Esophagus squamous epithelium (tissue), 4 donors: ENCODE data around the gene ANTXR1.

Experiments used
- CTCF ChIP-seq, 6 experiments: fragments of 450-650 bp in 4 of 6; fragments of 200-600 bp in 2 of 6; sonication (generic) in 2 of 6; IDR thresholded peaks; one replicate each; pipeline ENCODE4 v1.5.1; 2016 to 2019; ENCODE audit warnings: antibody characterized with exemption in 6 of 6, mild to moderate bottlenecking in 4 of 6, moderate library complexity in 4 of 6
- POLR2A ChIP-seq, 4 donors: fragments of 450-650 bp; IDR thresholded peaks; one replicate each; pipeline ENCODE4 v1.6.1; 2017; ENCODE audit warnings: antibody characterized with exemption in 4 of 4, mild to moderate bottlenecking in 4 of 4, moderate library complexity in 3 of 4

GRCh38 chr2:69191634-69192033 lies 178.7 kb downstream of the ANTXR1 start:
- TF ChIP-seq POLR2A (IDR thresholded peaks at IDR 0.05), result no peak
- TF ChIP-seq CTCF (IDR thresholded peaks at IDR 0.05), result no peak
